DMS79 (cell line): ENCODE data around the gene GLTPD2.
"Not testable (repeated sequence)": the region's sequence is repeated elsewhere in the genome, so short reads cannot be mapped to it uniquely, and the experiment has no call there.

ENCODE experiments used
- DNase-seq: peaks from one replicate; lab custom pipeline; 2025; lab: John Stamatoyannopoulos, UW

GLTPD2 gene

DNA sequence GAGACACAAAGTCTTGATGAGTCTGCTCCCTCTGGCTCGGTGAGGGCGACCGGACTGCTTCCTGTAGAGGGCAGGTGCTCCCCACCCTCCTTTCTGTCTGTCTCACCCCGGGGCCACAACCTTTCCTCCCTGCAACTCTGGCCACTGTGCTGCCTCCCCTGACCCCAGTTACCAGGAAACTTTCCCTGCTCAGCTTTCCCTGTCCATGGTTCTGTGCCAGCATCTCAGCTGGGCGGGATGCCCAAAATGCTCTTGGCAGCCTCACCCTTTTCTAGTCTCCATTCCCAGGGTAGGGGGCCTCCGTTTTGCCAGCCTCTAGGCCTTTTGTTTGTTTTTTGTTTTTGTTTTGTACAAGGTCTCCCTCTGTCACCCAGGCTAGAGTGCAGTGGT, 19.6 kb downstream of the GLTPD2 start:
- DNase-seq: no peak

- DNase-seq: no peak
These were observed 22.0 kb downstream of the GLTPD2 start for GRCh38 chr17:4810696-4811290.

DNA sequence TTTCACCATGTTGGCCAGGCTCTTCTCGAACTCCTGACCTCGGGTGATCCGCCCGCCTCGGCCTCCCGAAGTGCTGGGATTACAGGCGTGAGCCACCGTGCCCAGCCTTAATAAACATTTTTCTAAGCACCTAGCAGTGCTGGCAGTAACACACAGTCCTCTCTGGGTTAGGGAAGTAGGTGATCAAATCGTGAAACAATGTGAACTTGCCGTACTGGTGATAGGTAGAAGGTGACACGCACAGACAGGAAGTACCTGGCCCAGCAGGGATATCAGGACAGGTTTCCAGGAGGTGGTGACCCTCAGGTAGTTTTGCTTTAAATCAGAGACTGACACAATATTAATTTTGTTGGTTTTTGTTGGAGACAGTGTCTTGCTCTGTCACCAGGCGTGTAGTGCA, 22.7 kb downstream of the GLTPD2 start:
- no peak for DNase-seq

DNA sequence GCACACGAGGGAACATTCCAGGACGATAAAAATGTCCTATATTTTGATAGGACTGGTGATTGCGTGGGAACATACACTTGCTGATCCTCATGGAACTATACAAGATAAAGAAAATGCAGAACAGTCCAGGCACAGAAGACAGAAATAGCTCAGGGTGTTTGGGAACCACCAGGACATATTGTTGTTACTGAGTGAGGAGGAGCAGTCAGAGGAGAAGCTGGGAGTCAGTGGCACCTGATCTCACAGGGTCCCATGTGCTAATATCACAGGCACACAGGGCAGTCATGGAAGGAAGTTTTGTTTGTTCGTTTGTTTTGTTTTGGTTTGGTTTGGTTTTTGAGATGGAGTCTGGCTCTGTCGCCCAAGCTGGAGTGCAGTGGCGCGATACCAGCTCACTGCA, 23.9 kb downstream of the GLTPD2 start:
- DNase-seq: no peak

GRCh38 chr17:4815043-4815675, 26.4 kb downstream of the GLTPD2 start:
- DNase-seq: no peak

DNA sequence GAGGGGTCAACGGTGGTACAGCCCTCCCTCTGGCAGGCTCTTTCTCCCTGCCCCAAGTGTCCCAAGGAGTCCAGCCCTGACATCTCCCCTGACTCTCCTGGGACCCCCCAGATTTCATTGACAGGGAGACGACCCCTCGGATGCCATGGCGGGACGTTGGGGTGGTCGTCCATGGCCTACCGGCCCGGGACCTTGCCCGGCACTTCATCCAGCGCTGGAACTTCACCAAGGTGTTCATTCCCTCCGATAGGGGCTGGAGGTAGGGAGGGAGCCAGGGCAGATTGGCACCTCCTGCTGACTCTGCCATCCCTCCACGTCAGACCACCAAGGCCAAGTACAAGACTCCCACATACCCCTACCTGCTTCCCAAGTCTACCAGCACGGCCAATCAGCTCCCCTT, 28.1 kb downstream of the GLTPD2 start:
- DNase-seq: no peak

DNA sequence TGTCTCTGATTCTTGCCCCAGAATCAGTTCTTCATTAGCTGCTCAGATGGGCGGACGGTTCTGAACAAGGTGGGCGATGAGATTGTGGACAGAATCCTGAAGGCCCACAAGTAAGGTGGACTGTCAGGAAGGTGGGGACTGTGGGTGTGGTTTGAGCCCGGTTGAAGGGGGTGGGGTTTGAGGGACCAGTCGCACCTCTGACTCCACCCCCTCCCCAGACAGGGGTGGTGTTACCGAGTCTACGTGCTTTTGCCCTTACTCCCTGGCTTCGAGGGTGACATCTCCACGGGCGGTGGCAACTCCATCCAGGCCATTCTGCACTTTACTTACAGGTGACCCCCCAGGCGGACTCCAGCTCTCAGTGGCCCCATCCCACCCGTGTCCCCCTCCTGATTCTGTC, 29.5 kb downstream of the GLTPD2 start:
- DNase-seq: no peak

- DNase-seq: no peak
These were observed 34.1 kb downstream of the GLTPD2 start for GRCh38 chr17:4822835-4823234.

DNA sequence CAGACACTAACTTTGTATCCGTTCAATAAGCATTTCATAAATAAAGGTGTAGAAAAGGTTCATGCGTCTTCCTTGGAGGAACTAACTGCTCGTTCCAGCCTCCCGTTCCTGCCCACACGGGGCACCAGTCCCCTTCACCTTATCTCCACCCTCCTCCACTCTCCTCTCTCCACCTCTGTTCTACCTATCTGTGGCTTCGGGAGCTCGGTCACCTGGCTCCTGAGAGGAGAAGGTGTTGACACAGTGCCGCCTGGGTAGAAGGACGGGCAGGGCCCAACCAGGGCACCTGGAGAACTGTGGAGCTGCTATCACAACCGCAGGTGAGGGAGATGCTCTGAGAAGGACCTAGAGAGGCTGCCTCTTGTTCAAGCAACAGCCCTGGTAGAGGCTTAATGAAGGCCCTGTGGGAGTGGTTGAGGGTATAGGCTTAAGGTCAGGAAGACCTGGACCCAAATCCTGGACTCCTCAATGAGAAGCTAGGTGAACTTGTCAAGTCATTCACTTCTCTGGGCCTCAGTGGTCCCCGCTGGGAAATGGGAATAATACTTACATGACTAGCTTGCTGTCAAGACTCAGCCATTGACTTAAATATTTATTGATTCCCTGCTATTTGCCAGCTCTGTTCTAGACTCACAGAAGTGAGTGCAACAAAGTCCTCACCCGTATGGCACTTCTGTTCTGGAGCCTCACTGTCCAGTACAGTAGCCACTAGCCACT, 34.8 kb downstream of the GLTPD2 start:
- DNase-seq: peak; percentile 31

DNA sequence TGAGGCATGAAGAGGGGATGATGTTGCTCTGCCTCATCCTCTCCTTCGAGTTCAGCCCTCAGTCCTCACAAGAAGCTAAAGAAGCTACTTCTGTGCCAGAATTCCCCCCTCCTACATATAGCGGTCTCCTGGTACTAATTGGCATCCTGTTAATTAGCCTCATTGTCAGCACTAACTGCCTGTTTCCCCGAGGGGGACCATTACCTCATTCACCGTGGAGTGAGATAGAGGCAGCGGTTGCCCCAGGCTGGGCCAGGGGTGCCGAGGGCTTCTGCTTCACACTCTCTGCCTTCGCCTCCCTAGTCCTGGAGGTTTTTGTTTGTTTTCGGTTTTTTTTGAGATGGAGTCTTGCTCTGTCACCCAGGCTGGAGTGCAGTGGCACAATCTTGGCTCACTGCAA, 38.6 kb downstream of the GLTPD2 start:
- no peak for DNase-seq

DNA sequence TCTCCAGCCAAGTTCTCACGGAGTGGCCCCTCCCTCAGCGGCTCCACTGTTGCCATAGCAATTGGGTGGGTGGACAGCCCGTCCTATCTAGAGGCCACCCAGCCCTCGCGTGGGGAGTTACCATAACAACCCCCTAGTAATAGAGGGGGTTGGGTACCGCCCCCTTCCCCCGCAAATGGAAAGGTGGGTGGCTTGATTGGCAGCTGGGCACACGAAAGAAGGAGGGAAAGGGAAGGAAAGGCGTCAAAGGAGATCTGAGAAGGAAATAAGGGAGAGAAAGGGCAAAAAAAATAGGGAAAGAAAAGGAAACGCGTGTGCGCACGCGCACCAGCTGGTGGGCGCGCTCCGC, 44.0 kb downstream of the GLTPD2 start:
- DNase-seq: not testable (repeated sequence)

DNA sequence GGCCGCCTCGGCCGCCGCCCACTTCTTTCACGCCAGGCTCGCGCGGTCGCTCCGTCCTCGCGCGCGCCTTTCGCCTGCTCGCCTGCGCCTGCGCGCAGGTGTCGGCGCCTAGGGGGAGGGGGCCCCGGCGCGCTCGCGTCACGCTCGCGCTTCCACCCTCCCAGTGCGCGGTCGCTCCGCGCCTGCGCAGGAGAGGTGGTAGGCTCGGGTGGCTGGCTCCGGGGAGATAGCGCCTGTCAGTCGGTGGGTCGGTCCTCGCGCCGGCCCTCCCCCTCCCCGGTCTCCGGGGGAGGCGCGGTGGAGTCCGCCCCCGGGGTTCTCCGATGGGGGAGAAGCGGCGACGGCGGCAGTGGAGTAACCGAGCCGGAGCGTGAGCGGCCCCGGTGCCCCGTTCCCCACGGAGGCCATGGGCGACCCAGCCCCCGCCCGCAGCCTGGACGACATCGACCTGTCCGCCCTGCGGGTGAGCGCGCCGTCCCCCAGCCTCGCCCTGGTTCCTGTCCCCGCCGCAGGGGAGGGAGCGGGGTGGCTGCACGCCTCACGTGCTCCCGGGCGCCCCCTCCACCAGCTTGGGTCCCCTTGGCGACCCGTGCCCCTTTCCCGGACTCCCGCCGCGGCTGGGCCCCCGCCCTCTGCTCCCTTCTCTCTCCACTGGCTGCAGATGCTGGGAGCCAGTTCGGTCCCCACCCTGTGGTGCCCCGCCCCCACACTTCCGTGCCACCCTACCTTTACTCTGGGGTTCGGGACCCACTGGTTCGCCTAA, 44.6 kb downstream of the GLTPD2 start, which contains the start of gene MINK1:
Gene MINK1, plus strand, starts transcription at position 163 of the 763 bp plus-strand sequence. Its CDS starts 244 bp downstream, at position 407.
- peak; percentile 74 for DNase-seq

- peak; percentile 6 for DNase-seq
These were observed 45.3 kb downstream of the GLTPD2 start for GRCh38 chr17:4833941-4834680.

GRCh38 chr17:4834681-4835020, 45.9 kb downstream of the GLTPD2 start:
- DNase-seq: no peak

DNA sequence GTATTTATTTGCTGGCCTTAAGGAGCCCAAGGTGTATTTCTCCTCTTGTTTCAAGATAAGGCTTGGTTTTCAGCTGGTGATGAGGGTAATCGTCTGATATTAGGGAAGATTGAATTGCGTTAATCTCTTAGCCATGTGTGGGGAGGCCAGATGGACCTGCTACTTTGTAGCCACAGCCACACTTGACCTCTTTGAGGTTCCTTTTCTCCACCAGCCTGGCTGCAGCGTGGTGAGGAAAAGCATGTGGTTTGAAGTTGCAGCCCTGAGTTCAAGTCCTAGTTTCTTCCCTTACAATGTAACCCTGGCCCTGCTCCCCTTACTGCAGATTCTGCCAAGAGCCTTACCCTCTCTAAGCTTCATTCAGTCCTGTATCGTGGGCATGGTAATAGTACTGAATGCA, 47.5 kb downstream of the GLTPD2 start:
- no peak for DNase-seq

DNA sequence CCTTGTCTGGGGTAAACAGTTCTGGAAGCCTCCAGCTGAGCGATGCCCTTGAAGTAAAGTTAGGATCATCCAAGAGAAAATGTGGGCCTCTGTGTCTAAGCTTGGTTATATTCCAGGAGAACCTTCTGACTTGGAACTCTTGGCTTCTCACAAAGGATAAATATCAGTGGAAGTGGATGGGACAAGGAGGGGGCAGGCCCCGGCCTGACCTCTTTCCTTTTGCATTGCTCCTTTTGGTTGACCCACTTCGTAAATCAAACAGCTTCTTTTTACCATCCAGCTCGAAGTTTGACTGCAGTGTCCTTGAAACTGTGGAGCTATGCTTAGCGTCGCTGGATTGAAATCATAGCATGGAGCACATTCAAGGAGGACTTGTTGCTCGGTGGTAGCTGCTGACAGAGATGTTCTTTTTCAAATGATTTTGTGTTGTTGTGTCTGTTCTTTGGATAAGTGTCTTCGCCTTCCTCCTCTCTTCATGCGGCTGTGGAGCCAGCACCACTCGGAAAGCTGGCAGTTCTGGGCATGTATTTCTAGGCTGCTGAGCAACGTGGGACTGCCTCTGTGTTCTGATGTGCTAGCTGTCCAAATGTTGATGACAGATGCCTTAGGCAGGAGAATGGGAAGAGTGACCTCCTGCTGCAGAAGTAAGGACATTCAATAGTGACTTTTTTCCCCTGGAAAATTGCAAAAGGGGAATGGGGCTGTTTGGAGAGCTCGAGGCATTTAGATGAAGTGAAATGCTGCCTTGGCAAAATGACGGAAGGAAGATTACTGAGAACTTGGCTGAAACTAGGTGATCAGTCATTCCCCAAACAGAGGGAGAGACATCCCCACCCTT, 48.9 kb downstream of the GLTPD2 start:
- DNase-seq: no peak

DNA sequence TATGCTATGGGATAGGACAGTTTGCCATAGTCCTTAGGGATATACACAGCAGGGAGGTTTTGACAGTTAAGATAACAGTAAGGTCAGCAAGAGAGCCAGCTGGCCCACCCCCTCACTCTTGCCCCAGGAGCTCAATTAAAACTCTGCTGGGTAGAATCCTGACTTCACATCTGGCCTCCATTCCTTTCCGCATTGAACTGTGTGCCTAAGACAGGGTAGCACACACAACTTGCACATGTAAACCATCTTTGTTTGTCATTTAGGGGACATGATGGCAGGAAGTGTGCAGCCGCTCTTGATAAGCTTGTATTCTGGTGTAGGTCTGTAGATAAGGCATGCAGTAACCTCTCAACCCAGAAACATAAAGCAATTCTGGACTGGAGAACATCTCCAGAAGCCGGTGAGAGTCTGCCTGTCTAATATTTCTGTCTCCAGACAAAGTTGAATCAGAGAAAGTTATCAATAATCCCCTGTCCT, 49.6 kb downstream of the GLTPD2 start:
- no peak for DNase-seq

DNA sequence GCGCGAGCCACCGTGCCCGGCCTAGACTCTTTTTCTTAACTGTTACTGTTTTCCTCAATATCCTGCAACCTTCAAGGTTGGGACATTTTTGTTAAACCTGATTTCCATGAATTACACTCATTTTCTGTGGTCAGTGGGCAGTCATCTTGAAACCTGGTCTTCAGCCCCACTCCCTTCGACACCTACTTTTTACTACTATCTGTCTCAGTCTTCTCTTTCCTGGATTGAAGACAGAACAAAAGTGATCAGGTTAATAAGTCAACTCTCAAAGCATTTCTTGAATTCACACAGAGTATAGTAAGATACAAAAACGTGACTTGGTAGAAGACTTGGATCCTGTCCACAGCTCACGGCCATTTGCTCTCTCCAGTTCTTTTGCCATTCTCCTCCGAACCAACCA, 50.5 kb downstream of the GLTPD2 start:
- no peak for DNase-seq
